ENCODE measurements around the gene PCP4L1. TPM values are rescaled to one million over a fixed set of nuclear protein-coding genes. Genes with fewer than 3 reads are reported as not detected.

PCP4L1 gene
- total RNA-seq, 3 donors from 2014 or later: not detected

DNA sequence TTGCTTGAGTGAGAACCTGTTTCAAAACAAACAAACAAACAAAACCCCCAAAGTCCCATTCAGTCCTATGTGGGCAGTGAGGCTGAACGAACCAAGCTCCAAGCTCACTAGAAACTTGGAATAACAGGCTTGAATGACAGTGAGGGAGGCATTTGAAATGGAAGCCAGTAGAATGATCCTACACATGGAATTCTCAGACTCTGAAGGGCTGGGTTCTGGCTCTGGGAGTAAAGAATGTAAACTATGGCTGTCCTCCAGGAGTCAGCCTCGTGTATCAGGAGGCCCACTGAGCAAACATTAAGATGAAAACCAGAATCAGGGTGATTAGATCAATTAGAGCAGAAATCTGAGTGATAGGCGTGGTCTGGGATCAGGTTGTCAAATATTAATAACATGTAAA, 14.9 kb downstream of the PCP4L1 start:
- ATAC-seq: no peak
- no peaks in the 10 kb centered on the region for H3K9me3 Mint-ChIP-seq
- no peak for DNase-seq
- no peaks in the 10 kb centered on the region for H3K4me1 Mint-ChIP-seq (ENCODE audit: low read depth)
- no peaks in the 10 kb centered on the region for H3K36me3 Mint-ChIP-seq (ENCODE audit: insufficient read depth)
- H3K27me3 Mint-ChIP-seq (ENCODE audit: low read depth): peaks cover 13% of the 10 kb centered on the region
- H3K4me3 Mint-ChIP-seq: no peak overlapping the region

GRCh38 chr1:161274874-161275273, 16.3 kb downstream of the PCP4L1 start:
- ATAC-seq: no peak
- Mint-ChIP-seq H3K4me3 (no peak overlapping the region), H3K9me3 (no peaks in the 10 kb centered on the region), H3K27me3 (ENCODE audit: low read depth) (peaks cover 13% of the 10 kb centered on the region), H3K4me1 (ENCODE audit: low read depth) (no peaks in the 10 kb centered on the region), H3K36me3 (ENCODE audit: insufficient read depth) (no peaks in the 10 kb centered on the region)
- DNase-seq: no peak

DNA sequence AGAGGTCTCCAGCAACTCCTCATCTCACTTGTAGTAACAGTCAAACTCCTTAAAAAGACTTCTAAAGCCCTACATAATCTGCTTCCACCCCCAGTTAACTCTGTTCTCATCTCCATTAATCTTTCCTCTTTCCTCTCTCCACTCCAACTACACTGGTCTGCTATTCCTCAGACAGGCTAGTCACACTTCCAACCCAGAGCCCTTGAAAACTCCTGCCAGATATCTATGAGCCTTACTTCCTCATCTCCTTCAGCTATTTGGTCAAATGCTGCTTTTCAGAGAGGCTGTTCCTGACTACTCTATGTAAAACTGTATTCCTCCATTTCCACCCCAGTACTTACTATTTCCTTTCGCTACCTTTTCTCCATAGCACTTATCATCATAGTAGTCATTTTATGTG, 24.4 kb downstream of the PCP4L1 start:
- no peak overlapping the region for H3K4me3 Mint-ChIP-seq
- H3K36me3 Mint-ChIP-seq (ENCODE audit: insufficient read depth): peaks cover 4% of the 10 kb centered on the region
- no peaks in the 10 kb centered on the region for H3K9me3 Mint-ChIP-seq
- ATAC-seq: no peak
- DNase-seq: no peak
- no peaks in the 10 kb centered on the region for H3K4me1 Mint-ChIP-seq (ENCODE audit: low read depth)
- H3K27me3 Mint-ChIP-seq (ENCODE audit: low read depth): peaks cover 2% of the 10 kb centered on the region

- no peak for ATAC-seq
- H3K4me3 Mint-ChIP-seq: no peak overlapping the region
- no peak for DNase-seq
- H3K27me3 Mint-ChIP-seq (ENCODE audit: low read depth): peaks cover 2% of the 10 kb centered on the region
- H3K4me1 Mint-ChIP-seq (ENCODE audit: low read depth): no peaks in the 10 kb centered on the region
- no peaks in the 10 kb centered on the region for H3K9me3 Mint-ChIP-seq
- peaks cover 2% of the 10 kb centered on the region for H3K36me3 Mint-ChIP-seq (ENCODE audit: insufficient read depth)
Observed at GRCh38 chr1:161285113-161285512, 26.6 kb downstream of the PCP4L1 start.

- H3K4me1 Mint-ChIP-seq (ENCODE audit: low read depth): no peaks in the 10 kb centered on the region
- H3K27me3 Mint-ChIP-seq (ENCODE audit: low read depth): peaks cover 2% of the 10 kb centered on the region
- ATAC-seq (no peak), DNase-seq (no peak)
- H3K4me3 Mint-ChIP-seq: no peak overlapping the region
- H3K9me3 Mint-ChIP-seq: no peaks in the 10 kb centered on the region
- H3K36me3 Mint-ChIP-seq (ENCODE audit: insufficient read depth): peaks cover under 1% of the 10 kb centered on the region
Observed at GRCh38 chr1:161285521-161285920, 27.0 kb downstream of the PCP4L1 start.

GRCh38 chr1:161287482-161288054, 29.0 kb downstream of the PCP4L1 start:
- DNase-seq: no peak
- no peaks in the 10 kb centered on the region for H3K9me3 Mint-ChIP-seq
- H3K4me1 Mint-ChIP-seq (ENCODE audit: low read depth): no peaks in the 10 kb centered on the region
- peaks cover 2% of the 10 kb centered on the region for H3K27me3 Mint-ChIP-seq (ENCODE audit: low read depth)
- H3K36me3 Mint-ChIP-seq (ENCODE audit: insufficient read depth): no peaks in the 10 kb centered on the region
- ATAC-seq: no peak
- no peak overlapping the region for H3K4me3 Mint-ChIP-seq

GRCh38 chr1:161290779-161291178, 32.2 kb downstream of the PCP4L1 start:
- no peaks in the 10 kb centered on the region for H3K27me3 Mint-ChIP-seq (ENCODE audit: low read depth)
- no peak for DNase-seq
- no peak overlapping the region for H3K4me3 Mint-ChIP-seq
- no peaks in the 10 kb centered on the region for H3K36me3 Mint-ChIP-seq (ENCODE audit: insufficient read depth)
- H3K9me3 Mint-ChIP-seq: no peaks in the 10 kb centered on the region
- no peaks in the 10 kb centered on the region for H3K4me1 Mint-ChIP-seq (ENCODE audit: low read depth)
- ATAC-seq: no peak

DNA sequence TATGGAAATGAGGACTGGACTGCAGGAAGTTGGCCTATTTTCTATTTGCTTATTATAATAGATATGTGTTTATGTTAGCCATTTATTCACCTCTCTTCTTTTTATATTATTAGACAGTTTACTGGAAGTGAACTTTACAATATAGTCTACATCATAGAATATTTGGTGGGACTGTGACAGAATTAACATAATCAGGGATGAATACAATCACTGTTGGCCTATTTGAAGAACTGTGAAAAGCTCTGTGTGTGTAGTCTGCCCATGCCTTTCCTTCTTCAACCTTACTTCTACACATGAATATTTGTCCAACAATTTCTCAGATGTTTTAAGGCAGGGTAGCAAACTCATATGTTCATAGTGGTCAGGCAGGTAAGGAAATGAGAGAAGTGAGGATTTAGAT, 38.9 kb downstream of the PCP4L1 start:
- Mint-ChIP-seq H3K4me3 (no peak overlapping the region), H3K27me3 (ENCODE audit: low read depth) (no peaks in the 10 kb centered on the region), H3K36me3 (ENCODE audit: insufficient read depth) (no peaks in the 10 kb centered on the region), H3K4me1 (ENCODE audit: low read depth) (peaks cover 3% of the 10 kb centered on the region), H3K9me3 (no peaks in the 10 kb centered on the region)
- DNase-seq (no peak), ATAC-seq (no peak)

- Mint-ChIP-seq H3K9me3 (no peaks in the 10 kb centered on the region), H3K36me3 (ENCODE audit: insufficient read depth) (no peaks in the 10 kb centered on the region), H3K4me1 (ENCODE audit: low read depth) (peaks cover 3% of the 10 kb centered on the region), H3K27me3 (ENCODE audit: low read depth) (no peaks in the 10 kb centered on the region), H3K4me3 (no peak overlapping the region)
- ATAC-seq (no peak), DNase-seq (no peak)
Observed at GRCh38 chr1:161298116-161298515, 39.6 kb downstream of the PCP4L1 start.

- Mint-ChIP-seq H3K36me3 (ENCODE audit: insufficient read depth) (no peaks in the 10 kb centered on the region), H3K4me3 (no peak overlapping the region), H3K4me1 (ENCODE audit: low read depth) (peaks cover 11% of the 10 kb centered on the region), H3K27me3 (ENCODE audit: low read depth) (no peaks in the 10 kb centered on the region), H3K9me3 (no peaks in the 10 kb centered on the region)
- no peak for ATAC-seq
- no peak for DNase-seq
Observed at GRCh38 chr1:161299347-161299746, 40.8 kb downstream of the PCP4L1 start.

DNA sequence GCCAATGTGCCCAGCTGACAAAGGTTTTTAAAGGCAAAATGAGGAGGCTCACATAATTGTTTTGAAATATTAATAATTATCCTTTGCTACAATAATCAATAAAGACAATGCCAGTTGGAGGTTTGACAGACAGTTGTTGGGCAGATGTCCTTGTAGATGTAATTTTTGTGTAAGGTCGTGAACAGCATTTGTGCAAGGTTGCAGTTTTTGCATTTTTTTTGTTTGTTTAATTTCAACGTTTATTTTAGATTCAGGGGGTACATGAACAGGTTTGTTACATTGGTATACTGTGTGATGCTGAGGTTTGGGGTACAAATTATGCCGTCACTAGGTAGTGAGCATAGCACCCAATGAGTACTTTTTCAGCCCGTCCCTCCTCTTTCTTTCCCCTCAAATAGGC, 41.9 kb downstream of the PCP4L1 start:
- Mint-ChIP-seq H3K4me3 (no peak overlapping the region), H3K4me1 (ENCODE audit: low read depth) (peaks cover 20% of the 10 kb centered on the region), H3K36me3 (ENCODE audit: insufficient read depth) (no peaks in the 10 kb centered on the region), H3K27me3 (ENCODE audit: low read depth) (no peaks in the 10 kb centered on the region), H3K9me3 (no peaks in the 10 kb centered on the region)
- ATAC-seq (no peak), DNase-seq (no peak)

GRCh38 chr1:161304927-161305866, 46.7 kb downstream of the PCP4L1 start:
- H3K9me3 Mint-ChIP-seq: no peaks in the 10 kb centered on the region
- peaks cover 34% of the 10 kb centered on the region for H3K4me1 Mint-ChIP-seq (ENCODE audit: low read depth)
- H3K27me3 Mint-ChIP-seq (ENCODE audit: low read depth): no peaks in the 10 kb centered on the region
- peak overlapping the region; percentile 95 for H3K4me3 Mint-ChIP-seq
- ATAC-seq: peak in 1 of 2 donors; percentile 15
- no peak for DNase-seq
- no peaks in the 10 kb centered on the region for H3K36me3 Mint-ChIP-seq (ENCODE audit: insufficient read depth)

GRCh38 chr1:161305867-161306519, 47.4 kb downstream of the PCP4L1 start:
- Mint-ChIP-seq H3K4me1 (ENCODE audit: low read depth) (peaks cover 34% of the 10 kb centered on the region), H3K4me3 (peak overlapping the region; percentile 95), H3K9me3 (no peaks in the 10 kb centered on the region), H3K27me3 (ENCODE audit: low read depth) (no peaks in the 10 kb centered on the region), H3K36me3 (ENCODE audit: insufficient read depth) (no peaks in the 10 kb centered on the region)
- DNase-seq (peak; percentile 83), ATAC-seq (peak; percentile 93 to 95)

DNA sequence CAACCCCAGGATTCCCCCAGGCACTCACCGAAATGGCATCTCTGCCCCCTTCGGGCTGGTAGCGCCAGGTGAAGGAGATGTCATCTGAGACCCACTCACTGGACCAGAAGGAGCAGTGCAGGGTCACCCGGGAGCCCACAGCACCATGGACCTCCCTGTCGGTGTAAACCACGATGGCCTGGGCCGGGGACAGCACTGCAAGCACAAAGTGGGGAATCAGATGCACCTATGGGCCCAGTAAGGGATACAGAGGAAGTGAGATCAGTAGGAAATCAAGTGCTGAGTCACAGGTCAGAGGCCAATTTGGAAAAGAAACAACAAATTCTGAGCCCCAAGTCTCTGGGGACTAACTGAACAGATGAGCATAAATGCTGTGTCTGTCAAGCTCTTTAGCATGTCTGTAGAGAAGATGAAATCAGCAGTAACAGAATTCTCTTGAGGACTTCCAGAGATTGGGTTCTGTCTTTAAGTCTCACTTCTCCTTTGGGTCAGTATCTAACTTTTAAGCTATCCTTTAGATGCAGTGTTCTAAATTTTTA, 48.8 kb downstream of the PCP4L1 start:
- ATAC-seq: no peak
- H3K27me3 Mint-ChIP-seq (ENCODE audit: low read depth): no peaks in the 10 kb centered on the region
- no peak for DNase-seq
- no peak overlapping the region for H3K4me3 Mint-ChIP-seq
- H3K9me3 Mint-ChIP-seq: no peaks in the 10 kb centered on the region
- H3K36me3 Mint-ChIP-seq (ENCODE audit: insufficient read depth): no peaks in the 10 kb centered on the region
- peaks cover 34% of the 10 kb centered on the region for H3K4me1 Mint-ChIP-seq (ENCODE audit: low read depth)
